ENCODE results near the gene FAM24B. TPM values are rescaled to one million over a fixed set of nuclear protein-coding genes. Genes with fewer than 3 reads are reported as not detected.
"Not testable (repeated sequence)": the region's sequence is repeated elsewhere in the genome, so short reads cannot be mapped to it uniquely, and the experiment has no call there.

FAM24B gene
- total RNA-seq, result 3.8 TPM
- long read RNA-seq, partial matches to known transcripts, result 0 of 1 reads
- long read RNA-seq, other reads (novel, unspliced or antisense), result 0 of 1 reads

- DNase-seq (peak; percentile 93), ATAC-seq (peak; percentile 98 to 99)
- H3K27me3 ChIP-seq (ENCODE audit: low read depth), result no peaks in the 10 kb centered on the region
- peak within 1 kb of the TSS; percentile 56 for H3K27ac ChIP-seq
- peak within 1 kb of the TSS; percentile 65 for H3K4me3 ChIP-seq
- intact Hi-C loops (cut with DNase I), result no loop called here
- TF ChIP-seq CTCF (IDR thresholded peaks at IDR 0.05), result no peak
- no peaks in the 10 kb centered on the region for H3K36me3 ChIP-seq
- no peaks in the 10 kb centered on the region for H3K9me3 ChIP-seq
- H3K4me1 ChIP-seq, result peaks cover 5% of the 10 kb centered on the region
Observed at GRCh38 chr10:122879339-122880273, at the start of gene FAM24B. Gene FAM24B, minus strand, starts transcription at chr10:122879581. Its CDS starts 29,066 bp downstream, at chr10:122850515.

- DNase-seq (no peak), ATAC-seq (peak in 1 of 2 donors; percentile 13)
- Histone ChIP-seq H3K9me3 (no peaks in the 10 kb centered on the region), H3K4me3 (no peak overlapping the region), H3K27me3 (ENCODE audit: low read depth) (no peaks in the 10 kb centered on the region), H3K4me1 (no peaks in the 10 kb centered on the region), H3K36me3 (no peaks in the 10 kb centered on the region), H3K27ac (no peak overlapping the region)
- intact Hi-C loops (cut with DNase I), result no loop called here
- no peak for TF ChIP-seq CTCF (IDR thresholded peaks at IDR 0.05)
Observed at GRCh38 chr10:122915700-122916099, 36.3 kb upstream of the FAM24B start.

GRCh38 chr10:122911889-122912484 lies 32.6 kb upstream of the FAM24B start:
- intact Hi-C loops (cut with DNase I), result no loop called here
- H3K9me3 ChIP-seq, result no peaks in the 10 kb centered on the region
- DNase-seq, result peak; percentile 45

GRCh38 chr10:122910310-122910709 lies 30.9 kb upstream of the FAM24B start, which contains the start of gene FAM24A:
Gene FAM24A, plus strand, starts transcription at chr10:122910610. Its CDS starts 1,025 bp downstream, at chr10:122911635.
- Histone ChIP-seq H3K4me3 (no peak within 1 kb of the TSS), H3K27me3 (ENCODE audit: low read depth) (no peaks in the 10 kb centered on the region), H3K27ac (no peak within 1 kb of the TSS), H3K9me3 (no peaks in the 10 kb centered on the region), H3K4me1 (no peaks in the 10 kb centered on the region), H3K36me3 (no peaks in the 10 kb centered on the region)
- DNase-seq (no peak), ATAC-seq (no peak)
- TF ChIP-seq CTCF (IDR thresholded peaks at IDR 0.05), result no peak
- intact Hi-C loops (cut with DNase I), result no loop called here

More at GRCh38 chr10:122911889-122912484, 32.6 kb upstream of the FAM24B start:
- Histone ChIP-seq H3K27ac (no peak overlapping the region), H3K27me3 (ENCODE audit: low read depth) (no peaks in the 10 kb centered on the region), H3K36me3 (no peaks in the 10 kb centered on the region), H3K4me1 (no peaks in the 10 kb centered on the region), H3K4me3 (no peak overlapping the region)
- peak; percentile 78 to 79 for ATAC-seq
- no peak for TF ChIP-seq CTCF (IDR thresholded peaks at IDR 0.05)

GRCh38 chr10:122903861-122904260 lies 24.5 kb upstream of the FAM24B start:
- ATAC-seq; H3K4me1 ChIP-seq; H3K9me3 ChIP-seq; H3K27me3 ChIP-seq (ENCODE audit: low read depth); intact Hi-C loops (cut with DNase I); H3K36me3 ChIP-seq; DNase-seq; H3K27ac ChIP-seq; H3K4me3 ChIP-seq: not testable (repeated sequence)

All from lower lobe of right lung (tissue), 2 donors.